ENCODE data around the gene HPCAL1. TPM values are rescaled to one million over a fixed set of nuclear protein-coding genes. Genes with fewer than 3 reads are reported as not detected.

The HPCAL1 gene
- total and polyA plus RNA-seq, 4 donors, result 122 to 147 (median 136) TPM

DNA sequence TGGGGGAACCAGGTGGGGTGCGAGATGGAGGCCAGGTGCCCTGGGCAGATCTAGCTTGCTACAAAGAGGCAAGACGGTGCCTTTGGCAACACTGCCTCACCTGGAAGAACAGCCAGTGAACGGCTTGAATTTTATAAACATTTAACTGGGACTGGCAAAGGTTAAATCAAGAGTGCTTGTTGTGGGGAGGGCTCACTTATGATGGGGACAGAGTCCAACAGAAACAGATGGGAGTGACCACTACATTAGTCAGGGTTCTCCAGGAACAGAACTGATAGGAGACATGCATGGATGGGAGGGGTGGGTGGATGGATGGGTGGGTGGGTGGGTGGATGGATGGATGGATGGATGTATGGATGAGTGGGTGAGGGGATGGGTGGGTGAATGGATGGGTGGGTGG lies 126.2 kb downstream of the HPCAL1 start:
- H3K4me1 ChIP-seq (ENCODE audit: control insufficient read depth in 5 of 5, insufficient read depth in 5 of 5, low read length in 5 of 5), result peaks cover 0 to 15% (median 3%) of the 10 kb centered on the region in 5 donors
- peaks cover 0 to 35% (median 0%) of the 10 kb centered on the region in 4 donors for H3K36me3 ChIP-seq (ENCODE audit: control insufficient read depth in 4 of 4, insufficient read depth in 4 of 4, low read length in 4 of 4)
- no peak overlapping the region for H3K4me3 ChIP-seq
- DNase-seq (no peak), ATAC-seq (ENCODE audit: insufficient read depth, low FRiP score) (no peak)
- no peak overlapping the region for H3K9ac ChIP-seq (ENCODE audit: insufficient read depth in 1 of 2, low read length in 2 of 2)
- TF ChIP-seq CTCF (IDR thresholded peaks at IDR 0.05; ENCODE audit: control extremely low read depth, extremely low read depth), result no peak
- H3K9me3 ChIP-seq (ENCODE audit: control insufficient read depth in 4 of 4, insufficient read depth in 3 of 4, low read length in 3 of 4), result no peaks in the 10 kb centered on the region
- H3K27me3 ChIP-seq (ENCODE audit: control insufficient read depth in 3 of 3, insufficient read depth in 3 of 3, low read length in 2 of 3), result peaks cover 0 to 11% (median 4%) of the 10 kb centered on the region in 3 donors
- no peak overlapping the region for H3K27ac ChIP-seq (ENCODE audit: low read depth in 1 of 2, low read length in 1 of 2)
- 87 to 96% methylated on average over 3 of the region's 3 CpGs for WGBS, 2 donors

- WGBS, 2 donors, result 82 to 86% methylated on average over 8 of the region's 8 CpGs
- no peak overlapping the region for H3K4me3 ChIP-seq
- TF ChIP-seq CTCF (IDR thresholded peaks at IDR 0.05; ENCODE audit: control extremely low read depth, extremely low read depth), result no peak
- DNase-seq, result no peak
- no peaks in the 10 kb centered on the region for H3K9me3 ChIP-seq (ENCODE audit: control insufficient read depth in 4 of 4, insufficient read depth in 3 of 4, low read length in 3 of 4)
- peaks cover 0 to 11% (median 4%) of the 10 kb centered on the region in 3 donors for H3K27me3 ChIP-seq (ENCODE audit: control insufficient read depth in 3 of 3, insufficient read depth in 3 of 3, low read length in 2 of 3)
- H3K4me1 ChIP-seq (ENCODE audit: control insufficient read depth in 5 of 5, insufficient read depth in 5 of 5, low read length in 5 of 5), result peaks cover 0 to 18% (median 3%) of the 10 kb centered on the region in 5 donors
- H3K27ac ChIP-seq (ENCODE audit: low read depth in 1 of 2, low read length in 1 of 2), result no peak overlapping the region
- no peak overlapping the region for H3K9ac ChIP-seq (ENCODE audit: insufficient read depth in 1 of 2, low read length in 2 of 2)
- no peak for ATAC-seq (ENCODE audit: insufficient read depth, low FRiP score)
- peaks cover 0 to 14% (median 0%) of the 10 kb centered on the region in 4 donors for H3K36me3 ChIP-seq (ENCODE audit: control insufficient read depth in 4 of 4, insufficient read depth in 4 of 4, low read length in 4 of 4)
Observed at GRCh38 chr2:10430886-10431622, 128.3 kb downstream of the HPCAL1 start.

DNA sequence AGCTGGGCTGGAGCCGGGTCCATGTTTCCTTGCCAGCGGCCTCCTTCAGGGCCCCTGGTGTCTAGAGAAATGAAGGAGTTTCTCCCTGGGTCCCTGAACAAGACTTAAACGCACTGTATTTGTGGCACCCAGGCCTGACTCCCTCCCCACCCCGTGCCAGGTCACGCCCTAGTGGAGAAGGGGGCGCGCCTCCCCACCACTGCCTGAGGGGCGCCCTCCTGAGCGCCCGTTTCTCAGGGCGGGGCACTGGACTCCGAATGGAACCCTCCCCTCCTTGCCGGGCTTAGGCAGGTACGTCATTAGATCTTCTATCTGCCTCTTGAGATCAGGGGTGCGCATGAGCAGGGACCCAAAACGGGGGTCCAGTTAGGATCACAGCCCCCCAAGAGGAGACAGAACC lies 129.1 kb downstream of the HPCAL1 start:
- peaks cover 0 to 18% (median 3%) of the 10 kb centered on the region in 5 donors for H3K4me1 ChIP-seq (ENCODE audit: control insufficient read depth in 5 of 5, insufficient read depth in 5 of 5, low read length in 5 of 5)
- 56 to 65% methylated on average over 16 of the region's 16 CpGs for WGBS, 2 donors
- H3K9ac ChIP-seq (ENCODE audit: insufficient read depth in 1 of 2, low read length in 2 of 2), result no peak overlapping the region
- H3K27me3 ChIP-seq (ENCODE audit: control insufficient read depth in 3 of 3, insufficient read depth in 3 of 3, low read length in 2 of 3), result peaks cover 0 to 11% (median 4%) of the 10 kb centered on the region in 3 donors
- ATAC-seq (ENCODE audit: insufficient read depth, low FRiP score) (no peak), DNase-seq (no peak)
- peaks cover 0 to 10% (median 0%) of the 10 kb centered on the region in 4 donors for H3K36me3 ChIP-seq (ENCODE audit: control insufficient read depth in 4 of 4, insufficient read depth in 4 of 4, low read length in 4 of 4)
- H3K4me3 ChIP-seq, result no peak overlapping the region
- no peak for TF ChIP-seq CTCF (IDR thresholded peaks at IDR 0.05; ENCODE audit: control extremely low read depth, extremely low read depth)
- H3K9me3 ChIP-seq (ENCODE audit: control insufficient read depth in 4 of 4, insufficient read depth in 3 of 4, low read length in 3 of 4), result no peaks in the 10 kb centered on the region
- H3K27ac ChIP-seq (ENCODE audit: low read depth in 1 of 2, low read length in 1 of 2), result no peak overlapping the region
